Measurements from ENCODE around the gene URB2. TPM values are rescaled to one million over a fixed set of nuclear protein-coding genes. Genes with fewer than 3 reads are reported as not detected.
"Not testable (repeated sequence)": the region's sequence is repeated elsewhere in the genome, so short reads cannot be mapped to it uniquely, and the experiment has no call there.

The URB2 gene
- polyA plus RNA-seq, 1 donor = 6.7 TPM

DNA sequence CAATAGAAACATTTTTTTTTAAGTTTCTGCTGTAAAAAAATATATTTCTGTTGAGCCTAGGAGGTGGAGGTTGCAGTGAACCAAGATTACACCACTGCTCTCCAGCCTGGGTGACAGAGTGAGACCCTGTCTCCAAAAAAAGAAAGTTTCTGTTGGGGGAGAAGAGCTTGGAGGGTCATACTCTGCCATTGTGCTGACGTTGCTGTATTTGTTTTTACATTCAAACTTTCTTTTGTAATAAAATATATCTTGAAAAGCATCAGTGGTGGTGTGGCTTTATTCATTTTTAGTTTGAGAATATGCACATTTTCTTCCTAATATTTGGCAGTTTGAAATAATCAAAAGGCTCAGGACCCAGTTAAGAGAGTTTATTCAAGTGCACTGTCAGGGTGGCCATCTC, 64.6 kb downstream of the URB2 start:
- H3K27me3 ChIP-seq (ENCODE audit: control insufficient read depth, insufficient read depth, low read length) = no peaks in the 10 kb centered on the region
- no CpG with 5 or more reads among the region's 1 CpG for WGBS (ENCODE audit: insufficient coverage, low lambda C conversion rate)
- no peaks in the 10 kb centered on the region for H3K9me3 ChIP-seq (ENCODE audit: control insufficient read depth, low read depth, low read length)
- no peak for DNase-seq
- H3K4me3 ChIP-seq (ENCODE audit: low read length) = no peak overlapping the region
- no peaks in the 10 kb centered on the region for H3K4me1 ChIP-seq (ENCODE audit: control insufficient read depth, insufficient read depth, low read length)
- no peak overlapping the region for H3K27ac ChIP-seq (ENCODE audit: low read length)
- no peaks in the 10 kb centered on the region for H3K36me3 ChIP-seq (ENCODE audit: control insufficient read depth, insufficient read depth, low read length)

- H3K36me3 ChIP-seq (ENCODE audit: control insufficient read depth, insufficient read depth, low read length) = no peaks in the 10 kb centered on the region
- DNase-seq = no peak
- no peaks in the 10 kb centered on the region for H3K4me1 ChIP-seq (ENCODE audit: control insufficient read depth, insufficient read depth, low read length)
- 100% methylated on average over 1 of the region's 6 CpGs for WGBS (ENCODE audit: insufficient coverage, low lambda C conversion rate)
- H3K27me3 ChIP-seq (ENCODE audit: control insufficient read depth, insufficient read depth, low read length) = no peaks in the 10 kb centered on the region
- H3K27ac ChIP-seq (ENCODE audit: low read length) = no peak overlapping the region
- no peaks in the 10 kb centered on the region for H3K9me3 ChIP-seq (ENCODE audit: control insufficient read depth, low read depth, low read length)
- no peak overlapping the region for H3K4me3 ChIP-seq (ENCODE audit: low read length)
Observed at GRCh38 chr1:229691362-229691761, 65.3 kb downstream of the URB2 start.

GRCh38 chr1:229693129-229693900, 67.3 kb downstream of the URB2 start:
- WGBS (ENCODE audit: insufficient coverage, low lambda C conversion rate) = no CpG with 5 or more reads among the region's 10 CpGs
- H3K27ac ChIP-seq (ENCODE audit: low read length) = no peak overlapping the region

GRCh38 chr1:229694053-229694693, 68.1 kb downstream of the URB2 start:
- DNase-seq = peak; percentile 23 to 28
- no peak overlapping the region for H3K4me3 ChIP-seq (ENCODE audit: low read length)
- no peaks in the 10 kb centered on the region for H3K27me3 ChIP-seq (ENCODE audit: control insufficient read depth, insufficient read depth, low read length)
- H3K36me3 ChIP-seq (ENCODE audit: control insufficient read depth, insufficient read depth, low read length) = no peaks in the 10 kb centered on the region
- no peaks in the 10 kb centered on the region for H3K4me1 ChIP-seq (ENCODE audit: control insufficient read depth, insufficient read depth, low read length)
- H3K27ac ChIP-seq (ENCODE audit: low read length) = no peak overlapping the region
- WGBS (ENCODE audit: insufficient coverage, low lambda C conversion rate) = no CpG with 5 or more reads among the region's 11 CpGs
- H3K9me3 ChIP-seq (ENCODE audit: control insufficient read depth, low read depth, low read length) = no peaks in the 10 kb centered on the region

More at GRCh38 chr1:229693129-229693900, 67.3 kb downstream of the URB2 start:
- no peak for DNase-seq
- Histone ChIP-seq H3K9me3 (ENCODE audit: control insufficient read depth, low read depth, low read length) (no peaks in the 10 kb centered on the region), H3K27me3 (ENCODE audit: control insufficient read depth, insufficient read depth, low read length) (no peaks in the 10 kb centered on the region), H3K4me1 (ENCODE audit: control insufficient read depth, insufficient read depth, low read length) (no peaks in the 10 kb centered on the region), H3K4me3 (ENCODE audit: low read length) (no peak overlapping the region), H3K36me3 (ENCODE audit: control insufficient read depth, insufficient read depth, low read length) (no peaks in the 10 kb centered on the region)

- no peak overlapping the region for H3K27ac ChIP-seq (ENCODE audit: low read length)
- no CpG with 5 or more reads among the region's 5 CpGs for WGBS (ENCODE audit: insufficient coverage, low lambda C conversion rate)
Observed at GRCh38 chr1:229696385-229696784, 70.3 kb downstream of the URB2 start.

GRCh38 chr1:229699613-229700267, 73.7 kb downstream of the URB2 start:
- Histone ChIP-seq H3K4me1 (ENCODE audit: control insufficient read depth, insufficient read depth, low read length) (no peaks in the 10 kb centered on the region), H3K27me3 (ENCODE audit: control insufficient read depth, insufficient read depth, low read length) (no peaks in the 10 kb centered on the region), H3K9me3 (ENCODE audit: control insufficient read depth, low read depth, low read length) (no peaks in the 10 kb centered on the region), H3K4me3 (ENCODE audit: low read length) (no peak overlapping the region), H3K36me3 (ENCODE audit: control insufficient read depth, insufficient read depth, low read length) (no peaks in the 10 kb centered on the region), H3K27ac (ENCODE audit: low read length) (no peak overlapping the region)
- DNase-seq = no peak
- 80% methylated on average over 4 of the region's 7 CpGs for WGBS (ENCODE audit: insufficient coverage, low lambda C conversion rate)

More at GRCh38 chr1:229696385-229696784, 70.3 kb downstream of the URB2 start:
- Histone ChIP-seq H3K27me3 (ENCODE audit: control insufficient read depth, insufficient read depth, low read length) (no peaks in the 10 kb centered on the region), H3K36me3 (ENCODE audit: control insufficient read depth, insufficient read depth, low read length) (no peaks in the 10 kb centered on the region), H3K9me3 (ENCODE audit: control insufficient read depth, low read depth, low read length) (no peaks in the 10 kb centered on the region), H3K4me1 (ENCODE audit: control insufficient read depth, insufficient read depth, low read length) (no peaks in the 10 kb centered on the region), H3K4me3 (ENCODE audit: low read length) (no peak overlapping the region)
- DNase-seq = no peak

GRCh38 chr1:229704157-229704556, 78.1 kb downstream of the URB2 start:
- Histone ChIP-seq H3K36me3 (ENCODE audit: control insufficient read depth, insufficient read depth, low read length) (no peaks in the 10 kb centered on the region), H3K9me3 (ENCODE audit: control insufficient read depth, low read depth, low read length) (no peaks in the 10 kb centered on the region)

GRCh38 chr1:229705152-229705551, 79.1 kb downstream of the URB2 start:
- H3K4me1 ChIP-seq (ENCODE audit: control insufficient read depth, insufficient read depth, low read length); H3K4me3 ChIP-seq (ENCODE audit: low read length); H3K27ac ChIP-seq (ENCODE audit: low read length); DNase-seq; H3K9me3 ChIP-seq (ENCODE audit: control insufficient read depth, low read depth, low read length); H3K27me3 ChIP-seq (ENCODE audit: control insufficient read depth, insufficient read depth, low read length); H3K36me3 ChIP-seq (ENCODE audit: control insufficient read depth, insufficient read depth, low read length): not testable (repeated sequence)
- 94% methylated on average over 2 of the region's 2 CpGs for WGBS (ENCODE audit: insufficient coverage, low lambda C conversion rate)

More at GRCh38 chr1:229704157-229704556, 78.1 kb downstream of the URB2 start:
- Histone ChIP-seq H3K4me3 (ENCODE audit: low read length) (no peak overlapping the region), H3K4me1 (ENCODE audit: control insufficient read depth, insufficient read depth, low read length) (no peaks in the 10 kb centered on the region), H3K27me3 (ENCODE audit: control insufficient read depth, insufficient read depth, low read length) (no peaks in the 10 kb centered on the region), H3K27ac (ENCODE audit: low read length) (no peak overlapping the region)
- no peak for DNase-seq
- no CpG with 5 or more reads among the region's 2 CpGs for WGBS (ENCODE audit: insufficient coverage, low lambda C conversion rate)

- not testable (repeated sequence) for H3K9me3 ChIP-seq (ENCODE audit: control insufficient read depth, low read depth, low read length); H3K27me3 ChIP-seq (ENCODE audit: control insufficient read depth, insufficient read depth, low read length); DNase-seq; H3K36me3 ChIP-seq (ENCODE audit: control insufficient read depth, insufficient read depth, low read length); H3K4me1 ChIP-seq (ENCODE audit: control insufficient read depth, insufficient read depth, low read length); H3K27ac ChIP-seq (ENCODE audit: low read length); H3K4me3 ChIP-seq (ENCODE audit: low read length)
- whole genome bisulfite sequencing (ENCODE audit: insufficient coverage, low lambda C conversion rate) = no CpG with 5 or more reads among the region's 6 CpGs
Observed at GRCh38 chr1:229707127-229707526, 81.1 kb downstream of the URB2 start.

- Histone ChIP-seq H3K27me3 (ENCODE audit: control insufficient read depth, insufficient read depth, low read length) (no peaks in the 10 kb centered on the region), H3K9me3 (ENCODE audit: control insufficient read depth, low read depth, low read length) (no peaks in the 10 kb centered on the region), H3K4me1 (ENCODE audit: control insufficient read depth, insufficient read depth, low read length) (no peaks in the 10 kb centered on the region), H3K27ac (ENCODE audit: low read length) (no peak overlapping the region), H3K4me3 (ENCODE audit: low read length) (no peak overlapping the region), H3K36me3 (ENCODE audit: control insufficient read depth, insufficient read depth, low read length) (no peaks in the 10 kb centered on the region)
- 100% methylated on average over 1 of the region's 6 CpGs for WGBS (ENCODE audit: insufficient coverage, low lambda C conversion rate)
- DNase-seq = no peak
Observed at GRCh38 chr1:229709500-229710013, 83.5 kb downstream of the URB2 start.
